ENCODE results near the gene RBMS3.
"Not testable (repeated sequence)": the region's sequence is repeated elsewhere in the genome, so short reads cannot be mapped to it uniquely, and the experiment has no call there.

Gene RBMS3

GRCh38 chr3:29804044-29804443, 523.2 kb downstream of the RBMS3 start:
- no peak for FAIRE-seq
- no peak for TF ChIP-seq CTCF (IDR thresholded peaks at IDR 0.05; ENCODE audit: insufficient read depth, missing control alignments)
- no peak for DNase-seq (ENCODE audit: insufficient read length, low spot score)

- no peak for TF ChIP-seq CTCF (IDR thresholded peaks at IDR 0.05; ENCODE audit: insufficient read depth, missing control alignments)
- FAIRE-seq (no peak), DNase-seq (ENCODE audit: insufficient read length, low spot score) (no peak)
Measured at GRCh38 chr3:29805757-29806156, 524.9 kb downstream of the RBMS3 start.

- not testable (repeated sequence) for DNase-seq (ENCODE audit: insufficient read length, low spot score); FAIRE-seq
Measured at GRCh38 chr3:29808324-29808723, 527.5 kb downstream of the RBMS3 start.

GRCh38 chr3:29822071-29822470, 541.2 kb downstream of the RBMS3 start:
- no peak for FAIRE-seq
- no peak for TF ChIP-seq CTCF (IDR thresholded peaks at IDR 0.05; ENCODE audit: insufficient read depth, missing control alignments)
- DNase-seq (ENCODE audit: insufficient read length, low spot score) = no peak

GRCh38 chr3:29823233-29823632, 542.4 kb downstream of the RBMS3 start:
- no peak for TF ChIP-seq CTCF (IDR thresholded peaks at IDR 0.05; ENCODE audit: insufficient read depth, missing control alignments)
- no peak for FAIRE-seq
- no peak for DNase-seq (ENCODE audit: insufficient read length, low spot score)

- DNase-seq (ENCODE audit: insufficient read length, low spot score) (no peak), FAIRE-seq (no peak)
- TF ChIP-seq CTCF (IDR thresholded peaks at IDR 0.05; ENCODE audit: insufficient read depth, missing control alignments) = no peak
Measured at GRCh38 chr3:29826712-29827111, 545.8 kb downstream of the RBMS3 start.

GRCh38 chr3:29827756-29828155, 546.9 kb downstream of the RBMS3 start:
- FAIRE-seq (no peak), DNase-seq (ENCODE audit: insufficient read length, low spot score) (no peak)
- no peak for TF ChIP-seq CTCF (IDR thresholded peaks at IDR 0.05; ENCODE audit: insufficient read depth, missing control alignments)

- no peak for TF ChIP-seq CTCF (IDR thresholded peaks at IDR 0.05; ENCODE audit: insufficient read depth, missing control alignments)
- DNase-seq (ENCODE audit: insufficient read length, low spot score) (no peak), FAIRE-seq (no peak)
Measured at GRCh38 chr3:29829340-29829739, 548.5 kb downstream of the RBMS3 start.
